ENCODE results near the gene SUMO2.

SUMO2 gene

DNA sequence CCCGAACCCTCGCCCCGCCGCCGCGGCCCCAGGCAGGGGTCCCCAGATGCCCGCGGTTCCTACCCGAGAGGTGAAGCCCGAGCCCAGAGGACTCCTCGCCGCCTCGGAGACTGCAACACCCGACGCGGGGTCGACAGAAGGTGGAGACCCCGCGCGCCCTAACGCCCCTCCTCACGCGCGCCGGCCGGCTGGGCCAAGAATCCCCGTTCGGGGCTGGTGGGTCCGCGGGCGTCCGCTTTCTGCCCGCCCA, 515 bp downstream of the SUMO2 start:
- no peak for DNase-seq (ENCODE audit: low read depth)
- TF ChIP-seq CTCF (IDR thresholded peaks at IDR 0.05; ENCODE audit: low read depth, low read length, missing control alignments): no peak
- peak overlapping the region; percentile 76 for H3K4me3 ChIP-seq (ENCODE audit: low read depth, low read length)

DNA sequence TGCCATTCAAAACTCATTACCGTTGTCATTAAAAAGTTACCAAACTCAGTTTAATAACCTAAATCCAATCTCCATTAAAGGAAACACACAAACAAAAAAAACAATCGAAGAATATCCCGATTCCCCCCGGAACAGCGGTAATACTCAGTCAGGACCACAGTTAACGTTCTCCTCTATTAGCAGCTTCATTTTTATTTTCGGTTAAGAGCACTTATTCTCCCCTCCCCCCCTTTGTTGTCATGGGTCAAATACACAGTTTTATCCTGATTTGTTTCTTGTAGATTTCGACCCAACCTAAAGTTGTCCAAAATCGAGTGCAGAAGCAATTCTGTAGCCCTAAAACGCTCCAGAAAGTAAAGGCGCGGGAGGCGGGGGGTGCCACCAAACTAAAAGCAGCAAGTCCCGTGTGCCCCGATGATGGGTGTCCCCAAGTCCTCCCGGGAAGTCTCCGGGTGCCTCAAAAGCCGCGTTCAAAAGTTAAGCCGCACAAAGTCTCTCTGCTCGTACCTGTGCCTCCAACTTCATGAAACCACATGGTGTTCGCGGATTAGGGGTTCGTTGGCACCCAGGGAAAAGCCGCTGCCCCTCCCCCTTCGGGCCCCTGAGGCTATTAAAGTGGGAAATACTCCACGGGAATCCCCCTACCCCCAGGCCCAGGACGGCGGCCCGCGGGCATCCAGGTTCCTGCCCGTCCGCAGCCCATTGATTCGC, 996 bp downstream of the SUMO2 start:
- DNase-seq (ENCODE audit: low read depth): no peak
- no peak for TF ChIP-seq CTCF (IDR thresholded peaks at IDR 0.05; ENCODE audit: low read depth, low read length, missing control alignments)
- H3K4me3 ChIP-seq (ENCODE audit: low read depth, low read length): peak overlapping the region; percentile 76

- peak overlapping the region; percentile 76 for H3K4me3 ChIP-seq (ENCODE audit: low read depth, low read length)
- no peak for DNase-seq (ENCODE audit: low read depth)
- TF ChIP-seq CTCF (IDR thresholded peaks at IDR 0.05; ENCODE audit: low read depth, low read length, missing control alignments): no peak
Observed at GRCh38 chr17:75181110-75181509, 1.6 kb downstream of the SUMO2 start.

GRCh38 chr17:75178453-75178852, 4.3 kb downstream of the SUMO2 start:
- no peak for DNase-seq (ENCODE audit: low read depth)
- no peak for TF ChIP-seq CTCF (IDR thresholded peaks at IDR 0.05; ENCODE audit: low read depth, low read length, missing control alignments)
- H3K4me3 ChIP-seq (ENCODE audit: low read depth, low read length): no peak overlapping the region

DNA sequence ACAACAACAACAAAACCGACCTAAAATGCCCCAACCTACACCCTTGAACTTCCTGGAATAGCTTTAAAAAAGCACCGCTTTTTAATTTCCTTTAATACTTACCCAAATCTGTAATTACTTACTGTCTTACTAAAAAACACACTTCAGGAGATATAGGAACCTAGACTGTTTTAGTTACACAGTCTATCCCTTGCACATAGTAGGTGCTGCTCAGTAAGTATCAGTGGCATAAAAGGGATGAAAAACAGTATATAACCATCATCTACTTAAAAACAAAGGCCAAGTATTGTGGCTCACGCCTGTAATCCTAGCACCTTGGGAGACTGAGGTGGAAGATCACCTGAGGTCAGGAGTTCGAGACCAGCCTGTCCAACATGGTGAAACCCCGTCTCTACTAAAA, 6.1 kb downstream of the SUMO2 start:
- no peak for TF ChIP-seq CTCF (IDR thresholded peaks at IDR 0.05; ENCODE audit: low read depth, low read length, missing control alignments)
- H3K4me3 ChIP-seq (ENCODE audit: low read depth, low read length): no peak overlapping the region
- DNase-seq (ENCODE audit: low read depth): no peak

- DNase-seq (ENCODE audit: low read depth): no peak
- no peak for TF ChIP-seq CTCF (IDR thresholded peaks at IDR 0.05; ENCODE audit: low read depth, low read length, missing control alignments)
- no peak overlapping the region for H3K4me3 ChIP-seq (ENCODE audit: low read depth, low read length)
Observed at GRCh38 chr17:75174996-75175395, 7.8 kb downstream of the SUMO2 start.

- no peak for DNase-seq (ENCODE audit: low read depth)
- no peak for TF ChIP-seq CTCF (IDR thresholded peaks at IDR 0.05; ENCODE audit: low read depth, low read length, missing control alignments)
- no peak overlapping the region for H3K4me3 ChIP-seq (ENCODE audit: low read depth, low read length)
Observed at GRCh38 chr17:75173526-75173925, 9.2 kb downstream of the SUMO2 start.
